HEK293T (cell line): ENCODE results near the gene MIPEP.
"Not testable (repeated sequence)": the region's sequence is repeated elsewhere in the genome, so short reads cannot be mapped to it uniquely, and the experiment has no call there.

ENCODE experiments used
- CTCF ChIA-PET: fragments of 350-600 bp; formaldehyde crosslinking; extraction: SDS; loops from one replicate; lab custom pipeline; 2021; ENCODE audit warnings: antibody characterized with exemption, inconsistent platforms; lab: Yijun Ruan, JAX
- POLR2A ChIA-PET: fragments of 350-600 bp; formaldehyde crosslinking; extraction: SDS; loops from one replicate; lab custom pipeline; 2020; ENCODE audit warnings: antibody characterized with exemption, inconsistent platforms; lab: Yijun Ruan, JAX
- DNase-seq: peaks from one replicate; pipeline ENCODE4 v3.0.0; 2012; ENCODE audit warnings: mixed read lengths; ENCODE audit errors: extremely low spot score
- ARNT ChIP-seq: fragments of 450-650 bp; IDR thresholded peaks from 2 replicates; pipeline ENCODE4 v1.6.1; 2017; ENCODE audit warnings: mild to moderate bottlenecking
- BHLHE40 ChIP-seq: fragments of 450-650 bp; IDR thresholded peaks from 2 replicates; pipeline ENCODE4 v1.6.1; 2016; ENCODE audit warnings: mild to moderate bottlenecking, moderate library complexity, borderline replicate concordance
- CTBP1 ChIP-seq: fragments of 450-650 bp; IDR thresholded peaks from 2 replicates; pipeline ENCODE4 v1.6.1; 2016; ENCODE audit warnings: borderline replicate concordance
- ELF4 ChIP-seq: fragments of 450-650 bp; IDR thresholded peaks from 2 replicates; pipeline ENCODE4 v1.6.1; 2017; ENCODE audit warnings: antibody characterized with exemption
- FOXA1 ChIP-seq: fragments of 450-650 bp; IDR thresholded peaks from 2 replicates; pipeline ENCODE4 v1.6.1; 2016; ENCODE audit warnings: mild to moderate bottlenecking
- FOXK2 ChIP-seq: fragments of 450-650 bp; IDR thresholded peaks from 2 replicates; pipeline ENCODE4 v1.6.1; 2016; ENCODE audit warnings: mild to moderate bottlenecking
- FOXM1 ChIP-seq: fragments of 450-650 bp; IDR thresholded peaks from 2 replicates; pipeline ENCODE4 v1.6.1; 2017; ENCODE audit warnings: mild to moderate bottlenecking, borderline replicate concordance
- HDGF ChIP-seq: fragments of 450-650 bp; IDR thresholded peaks from 2 replicates; pipeline ENCODE4 v1.6.1; 2017; ENCODE audit warnings: antibody characterized with exemption, borderline replicate concordance
- L3MBTL2 ChIP-seq: fragments of 450-650 bp; conservative IDR thresholded peaks from 2 replicates; pipeline ENCODE4 v1.6.1; 2016; ENCODE audit warnings: mild to moderate bottlenecking
- LEF1 ChIP-seq: fragments of 450-650 bp; IDR thresholded peaks from 2 replicates; pipeline ENCODE4 v1.6.1; 2017; ENCODE audit warnings: mild to moderate bottlenecking, borderline replicate concordance
- NFRKB ChIP-seq: fragments of 450-650 bp; IDR thresholded peaks from 2 replicates; pipeline ENCODE4 v1.6.1; 2016; ENCODE audit warnings: mild to moderate bottlenecking, moderate library complexity
- PKNOX1 ChIP-seq: fragments of 450-650 bp; IDR thresholded peaks from 2 replicates; pipeline ENCODE4 v1.6.1; 2016
- SP1 ChIP-seq: fragments of 450-650 bp; IDR thresholded peaks from 2 replicates; pipeline ENCODE4 v1.6.1; 2017
- SUZ12 ChIP-seq: fragments of 450-650 bp; IDR thresholded peaks from 2 replicates; pipeline ENCODE4 v1.6.1; 2016; ENCODE audit warnings: mild to moderate bottlenecking
- TARDBP ChIP-seq: fragments of 450-650 bp; IDR thresholded peaks from 2 replicates; pipeline ENCODE4 v1.6.1; 2016
- ZNF384 ChIP-seq: fragments of 450-650 bp; IDR thresholded peaks from 2 replicates; pipeline ENCODE4 v1.6.1; 2016

The MIPEP gene

DNA sequence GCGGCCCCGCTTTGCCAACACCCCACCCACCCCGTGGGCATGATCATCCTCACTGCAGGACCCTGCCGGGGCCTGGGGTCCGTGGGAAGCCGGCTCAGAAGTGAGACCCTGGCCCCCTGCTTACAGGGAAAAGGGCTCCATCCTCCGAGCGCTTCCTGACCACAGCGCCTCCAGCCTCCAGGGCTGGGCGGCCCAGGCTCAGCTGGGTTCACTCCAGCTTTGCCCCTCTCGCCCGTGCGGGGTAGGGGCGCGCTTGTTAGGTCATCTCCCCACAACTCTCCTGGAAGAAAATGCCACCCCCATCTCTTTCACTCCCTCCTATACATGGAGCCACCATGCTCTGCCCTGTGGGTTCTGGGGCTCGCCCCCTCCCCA, 14.7 kb upstream of the MIPEP start:
- ChIA-PET POLR2A (no interaction called here), CTCF (no interaction called here)
- DNase-seq, result no peak
- no peak for TF ChIP-seq CTBP1
- TF ChIP-seq L3MBTL2, result no peak
- TF ChIP-seq HDGF, result no peak
- TF ChIP-seq PKNOX1, result no peak
- no peak for TF ChIP-seq FOXM1
- no peak for TF ChIP-seq SP1
- no peak for TF ChIP-seq BHLHE40
- no peak for TF ChIP-seq TARDBP
- TF ChIP-seq FOXK2, result no peak
- no peak for TF ChIP-seq ARNT
- TF ChIP-seq ELF4, result no peak
- TF ChIP-seq ZNF384, result no peak
- TF ChIP-seq NFRKB, result no peak
- TF ChIP-seq SUZ12, result no peak
- no peak for TF ChIP-seq FOXA1
- no peak for TF ChIP-seq LEF1

DNA sequence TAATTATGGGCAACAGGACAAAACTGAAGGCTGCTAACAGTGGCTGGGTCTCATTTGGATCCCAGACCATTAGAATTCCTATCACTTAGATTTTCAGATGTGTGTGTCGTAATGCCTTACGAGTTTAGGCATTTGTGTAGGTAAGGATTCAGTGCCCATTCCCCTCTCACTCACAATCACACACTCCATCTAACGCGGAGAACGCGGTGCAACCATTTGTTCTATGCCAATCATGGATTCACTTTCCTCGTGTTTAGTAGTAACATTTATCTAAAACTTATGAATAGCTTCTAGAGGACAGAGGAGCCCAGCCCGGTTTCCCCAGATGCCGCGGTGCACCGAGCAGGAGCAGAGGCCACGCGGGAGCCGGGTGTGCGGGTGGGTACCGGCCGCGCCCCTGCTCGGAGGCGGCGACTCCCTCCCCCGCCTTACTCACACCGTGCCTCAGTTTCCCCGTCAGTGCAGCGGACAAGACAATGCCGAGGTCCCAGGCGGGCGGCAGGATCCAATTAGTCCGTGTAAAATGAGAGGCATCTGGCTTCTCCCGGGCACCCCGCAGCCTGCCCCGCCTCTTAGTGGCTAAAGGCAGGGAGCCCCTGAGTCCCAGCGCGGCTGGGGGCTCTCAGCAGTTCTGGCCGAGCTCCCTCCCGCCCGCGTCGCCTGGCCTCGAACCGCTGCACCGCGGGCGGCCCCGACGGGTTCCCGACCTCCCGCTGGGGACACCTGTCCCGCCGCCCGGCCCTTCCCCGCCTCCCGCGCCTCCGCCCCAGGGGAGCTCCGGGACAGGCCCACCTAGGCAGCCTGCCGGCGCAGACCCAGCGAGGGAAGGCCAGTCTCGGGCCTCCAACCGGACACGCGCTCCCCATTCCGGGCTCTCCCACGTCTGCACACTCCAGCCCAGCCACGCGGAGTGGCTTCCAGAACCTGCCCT, 14.0 kb upstream of the MIPEP start:
- TF ChIP-seq FOXM1 (no peak), TARDBP (no peak), NFRKB (no peak), ELF4 (no peak), CTBP1 (no peak), HDGF (no peak), LEF1 (no peak), SP1 (no peak), L3MBTL2 (no peak), FOXA1 (no peak)
- ChIA-PET POLR2A (no interaction called here), CTCF (no interaction called here)
- no peak for DNase-seq

- ChIA-PET CTCF (no interaction called here), POLR2A (no interaction called here)
- DNase-seq, result no peak
- no peak for TF ChIP-seq SP1
- TF ChIP-seq FOXM1, result no peak
Observed at GRCh38 chr13:23901365-23901764, 12.2 kb upstream of the MIPEP start.

- CTCF ChIA-PET, result interaction anchor here (2.3 kb wide), 1 partner anchor 10 kb away, joined by 5 read pairs; the partner anchor contains the start of gene MIPEP
- no peak for DNase-seq
- TF ChIP-seq BHLHE40, result no peak
- TF ChIP-seq HDGF, result no peak
- no peak for TF ChIP-seq TARDBP
- no peak for TF ChIP-seq CTBP1
- no peak for TF ChIP-seq FOXM1
- no peak for TF ChIP-seq SP1
- TF ChIP-seq ELF4, result no peak
- TF ChIP-seq NFRKB, result no peak
- TF ChIP-seq ZNF384, result no peak
- POLR2A ChIA-PET, result no interaction called here
Observed at GRCh38 chr13:23899555-23899954, 10.4 kb upstream of the MIPEP start.

DNA sequence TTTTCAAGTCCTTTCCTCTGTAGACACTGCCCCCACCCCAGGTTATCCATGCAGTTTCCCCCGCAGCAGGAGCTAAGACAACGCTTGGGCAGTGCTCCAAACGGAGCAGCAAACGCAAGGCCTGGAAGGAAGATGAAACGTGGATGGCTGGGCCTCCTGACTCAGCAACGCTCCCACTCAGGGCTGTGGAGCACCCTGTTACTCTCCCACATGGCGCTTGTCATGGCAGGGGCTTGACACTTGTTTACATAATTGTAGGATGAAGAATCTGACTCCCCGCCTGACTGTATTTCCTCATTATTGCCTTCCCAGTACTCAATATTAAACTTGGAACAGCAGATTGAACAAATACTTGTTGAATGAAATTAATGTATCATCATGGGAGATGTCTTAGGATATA, 8.9 kb upstream of the MIPEP start:
- no peak for TF ChIP-seq ZNF384
- ChIA-PET POLR2A (no interaction called here), CTCF (interaction anchor here (2.3 kb wide), 1 partner anchor 9 kb away, joined by 5 read pairs; the partner anchor contains the start of gene MIPEP)
- DNase-seq, result no peak

DNA sequence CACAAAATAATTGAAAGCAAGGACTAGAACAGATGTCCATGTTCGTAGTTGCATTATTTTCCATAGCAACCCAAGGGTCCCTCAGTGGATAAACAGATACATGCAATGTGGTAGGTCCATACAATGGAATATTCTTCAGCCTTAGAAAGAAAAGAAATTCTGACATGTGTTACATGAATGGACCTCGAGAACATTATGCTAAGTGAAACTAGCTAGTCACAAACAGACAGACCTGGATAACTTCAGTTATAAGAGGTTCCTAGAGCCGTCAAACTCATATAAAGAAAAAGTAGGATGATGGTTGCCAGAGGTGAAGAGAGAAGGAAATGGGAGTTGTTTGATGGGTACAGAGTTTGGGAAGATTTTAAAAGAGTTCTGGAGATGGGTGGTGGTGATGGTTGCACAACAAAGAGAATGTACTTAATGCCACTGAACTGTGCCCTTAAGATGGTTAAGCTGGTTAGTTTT, 8.3 kb upstream of the MIPEP start, which contains the start of gene C1QTNF9B:
Gene C1QTNF9B, minus strand, starts transcription at position 51 of the 468 bp plus-strand sequence.
- CTCF ChIA-PET, DNase-seq, POLR2A ChIA-PET: not testable (repeated sequence)

GRCh38 chr13:23894746-23895145, 5.5 kb upstream of the MIPEP start:
- POLR2A ChIA-PET, CTCF ChIA-PET, DNase-seq: not testable (repeated sequence)

DNA sequence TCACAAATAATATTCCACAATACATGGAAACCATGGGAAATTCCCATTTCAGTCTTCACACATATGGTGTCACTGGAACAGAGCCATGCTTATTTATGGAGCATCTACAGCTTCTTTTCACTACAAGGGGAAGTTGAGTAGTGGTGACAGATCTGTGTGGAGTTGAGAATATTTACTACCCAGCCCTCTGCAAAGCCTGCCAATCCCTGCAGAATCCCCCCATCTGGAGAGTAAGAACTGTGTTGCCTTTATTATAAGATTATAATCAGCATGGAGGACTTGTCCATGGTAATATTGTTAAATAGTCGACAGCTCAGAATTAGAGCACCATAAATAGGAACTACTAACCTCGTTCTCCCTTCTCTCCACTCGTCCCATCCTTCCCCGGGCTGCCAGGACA, 4.6 kb upstream of the MIPEP start:
- CTCF ChIA-PET, POLR2A ChIA-PET, DNase-seq: not testable (repeated sequence)
